Dedifferentiated amniotic fluid mesenchymal stem cell (primary cell): ENCODE data around the gene NECTIN3.

Source experiments
- DNase-seq: peaks from one replicate; pipeline ENCODE4 v3.0.0-alpha.2; 2016; ENCODE audit errors: extremely low spot score

Gene NECTIN3, protein sequence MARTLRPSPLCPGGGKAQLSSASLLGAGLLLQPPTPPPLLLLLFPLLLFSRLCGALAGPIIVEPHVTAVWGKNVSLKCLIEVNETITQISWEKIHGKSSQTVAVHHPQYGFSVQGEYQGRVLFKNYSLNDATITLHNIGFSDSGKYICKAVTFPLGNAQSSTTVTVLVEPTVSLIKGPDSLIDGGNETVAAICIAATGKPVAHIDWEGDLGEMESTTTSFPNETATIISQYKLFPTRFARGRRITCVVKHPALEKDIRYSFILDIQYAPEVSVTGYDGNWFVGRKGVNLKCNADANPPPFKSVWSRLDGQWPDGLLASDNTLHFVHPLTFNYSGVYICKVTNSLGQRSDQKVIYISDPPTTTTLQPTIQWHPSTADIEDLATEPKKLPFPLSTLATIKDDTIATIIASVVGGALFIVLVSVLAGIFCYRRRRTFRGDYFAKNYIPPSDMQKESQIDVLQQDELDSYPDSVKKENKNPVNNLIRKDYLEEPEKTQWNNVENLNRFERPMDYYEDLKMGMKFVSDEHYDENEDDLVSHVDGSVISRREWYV

DNA sequence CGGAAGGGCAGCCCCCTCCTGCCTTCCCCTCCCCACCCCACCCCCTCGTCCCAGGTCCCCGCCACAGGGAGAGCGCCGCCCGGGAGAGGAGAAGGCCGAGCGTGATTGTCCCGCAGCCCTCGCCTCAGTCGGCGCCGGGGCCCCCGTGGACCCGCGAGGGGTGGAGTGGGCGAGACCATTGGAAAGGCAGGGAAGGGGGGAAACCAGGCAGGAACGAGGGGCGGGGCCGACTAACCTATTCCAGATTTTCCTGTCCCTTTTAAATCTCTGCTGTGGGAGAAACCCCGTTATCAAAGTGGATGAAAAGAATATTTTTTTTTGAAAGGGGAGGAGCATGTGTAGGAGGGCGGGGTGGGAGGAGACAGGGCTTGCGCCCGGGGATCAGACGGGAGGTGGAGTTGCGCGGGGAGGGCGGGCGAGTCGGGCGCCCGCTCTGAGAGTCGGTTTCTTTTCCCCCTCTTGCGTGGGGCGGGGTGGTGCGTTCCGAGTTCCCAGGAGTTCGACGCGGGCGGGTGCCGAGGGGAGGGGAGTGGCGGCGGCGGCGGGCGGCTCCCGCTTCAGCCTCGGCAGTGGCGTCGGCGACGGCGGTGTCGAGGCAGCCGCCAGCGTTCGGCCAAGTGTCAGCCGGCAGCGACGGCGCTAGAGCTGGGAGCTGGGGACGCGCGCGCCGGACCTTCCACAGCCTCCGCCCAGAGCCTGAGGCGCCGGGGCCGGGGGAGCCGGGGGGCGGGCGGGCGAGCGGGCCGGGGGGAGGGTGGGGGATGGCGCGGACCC lies at the start of gene NECTIN3:
Gene NECTIN3, plus strand, starts transcription at position 560 of the 774 bp plus-strand sequence. Its CDS starts 202 bp downstream, at position 762.
- DNase-seq, result peak; percentile 98

DNA sequence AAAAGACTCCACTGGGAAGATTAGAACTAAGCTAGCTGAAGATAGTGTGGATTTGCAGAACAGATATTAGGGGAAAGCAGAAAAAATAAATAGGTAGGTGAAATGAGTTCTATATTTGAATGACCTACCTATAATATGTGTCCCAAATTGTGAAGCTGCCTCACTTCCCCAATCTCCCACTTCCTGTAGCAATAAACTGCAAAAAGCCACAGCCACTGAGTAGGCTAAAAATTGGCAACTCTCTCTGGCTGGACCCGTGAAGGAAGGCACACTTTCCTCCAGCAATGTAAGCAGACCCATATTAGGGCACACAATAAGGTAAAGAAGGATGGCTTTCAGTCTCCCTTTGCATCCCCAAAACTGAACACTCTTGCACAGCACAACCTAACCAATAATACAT lies 43.7 kb upstream of the NECTIN3 start:
- no peak for DNase-seq

DNA sequence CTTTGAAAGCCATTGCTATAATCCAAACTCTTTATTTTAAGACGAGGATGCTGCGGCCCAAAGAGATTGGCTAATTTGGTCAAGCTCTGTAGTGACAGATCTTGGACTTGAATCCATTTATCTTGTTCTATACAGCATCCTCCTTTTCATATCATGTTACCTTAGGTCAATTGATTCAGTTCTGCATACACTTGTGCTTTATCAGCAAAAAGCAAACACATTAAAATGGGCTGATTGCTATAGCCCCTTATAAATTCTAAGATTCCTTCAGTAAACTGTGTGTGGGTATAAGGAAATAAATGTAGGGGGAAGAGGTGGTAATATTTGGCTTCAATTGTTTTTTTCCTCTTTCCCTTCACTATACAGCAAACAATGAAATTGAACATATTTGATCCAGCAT lies 40.1 kb upstream of the NECTIN3 start:
- no peak for DNase-seq

DNA sequence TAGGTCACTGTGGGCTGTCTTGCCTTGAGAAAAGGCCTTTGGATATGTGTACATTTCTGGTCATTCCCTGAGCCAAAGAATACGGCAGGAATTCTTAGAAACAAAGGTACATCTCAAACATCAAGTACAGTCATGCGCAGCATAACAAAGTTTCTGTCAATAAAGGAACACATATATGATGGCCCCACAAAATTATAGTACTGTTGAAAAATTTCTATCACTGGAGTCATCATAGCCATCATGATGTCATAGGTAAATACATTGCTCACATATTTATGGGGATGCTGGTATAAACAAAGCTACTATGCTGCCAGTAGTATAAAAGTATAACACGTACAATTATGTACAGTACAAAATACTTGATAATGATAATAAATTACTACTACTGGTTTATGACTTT lies 38.9 kb upstream of the NECTIN3 start:
- no peak for DNase-seq

DNA sequence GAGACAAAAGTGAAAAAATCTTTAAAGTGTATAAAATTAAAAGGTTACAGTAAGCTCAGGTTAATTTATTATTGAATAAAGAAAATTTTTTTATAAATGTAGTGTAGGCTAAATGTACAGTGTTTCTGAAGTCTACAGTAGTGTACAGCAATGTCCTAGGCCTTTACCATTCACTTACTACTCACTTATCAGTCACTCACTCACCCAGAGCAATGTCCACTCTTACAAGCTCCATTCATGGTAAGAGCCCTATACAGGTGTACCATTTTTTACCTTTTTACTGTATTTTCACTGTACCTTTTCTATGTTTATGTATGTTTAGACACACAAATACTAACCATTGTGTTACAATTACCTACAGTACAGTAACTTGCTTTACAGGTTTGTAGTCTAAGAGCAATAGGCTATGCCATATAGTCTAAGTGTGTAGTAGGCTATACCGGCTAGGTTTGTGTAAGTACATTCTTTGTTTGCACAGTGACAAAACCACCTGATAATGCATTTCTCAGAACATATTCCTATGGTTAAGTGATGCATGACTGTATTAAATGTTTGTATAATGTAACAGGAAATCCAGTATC lies 38.1 kb upstream of the NECTIN3 start:
- DNase-seq, result no peak

DNA sequence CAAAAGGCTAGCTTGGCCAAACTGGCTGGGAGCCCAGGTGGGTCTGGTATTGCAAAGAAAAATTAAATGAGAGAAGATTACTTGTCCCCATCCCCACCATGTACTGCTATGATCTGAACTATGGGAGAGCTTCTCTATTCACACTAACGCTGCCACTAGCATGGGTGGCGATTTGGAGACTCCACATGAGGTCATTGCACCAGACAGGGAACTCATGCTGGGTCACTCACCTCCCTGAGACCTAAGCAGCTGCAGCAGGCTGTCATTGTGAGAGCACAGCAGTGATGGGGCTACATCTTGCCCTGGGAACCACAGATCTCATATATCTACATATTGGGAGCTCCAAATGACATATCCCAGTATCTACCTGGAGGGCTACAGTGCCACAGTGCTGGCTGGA lies 36.3 kb upstream of the NECTIN3 start:
- DNase-seq, result no peak

DNA sequence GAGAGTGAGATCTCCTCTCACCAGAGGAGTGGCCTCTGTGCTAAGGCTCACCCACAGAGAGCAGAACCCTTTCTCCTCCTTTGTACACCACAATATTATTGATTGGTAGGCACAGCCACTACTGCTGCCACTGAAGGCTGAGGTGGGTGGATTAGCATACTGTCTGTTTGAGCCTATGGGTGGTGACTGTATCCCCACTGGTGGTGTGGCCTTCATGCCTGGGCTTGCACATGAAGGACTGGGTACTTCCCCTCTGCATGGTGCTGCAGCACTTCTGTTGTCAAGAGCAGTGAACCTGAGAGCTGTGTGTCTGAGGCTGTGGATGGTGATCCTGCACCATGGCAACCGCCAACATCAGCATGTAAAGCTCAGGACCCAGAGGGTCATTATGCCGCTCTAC lies 35.7 kb upstream of the NECTIN3 start:
- no peak for DNase-seq

DNA sequence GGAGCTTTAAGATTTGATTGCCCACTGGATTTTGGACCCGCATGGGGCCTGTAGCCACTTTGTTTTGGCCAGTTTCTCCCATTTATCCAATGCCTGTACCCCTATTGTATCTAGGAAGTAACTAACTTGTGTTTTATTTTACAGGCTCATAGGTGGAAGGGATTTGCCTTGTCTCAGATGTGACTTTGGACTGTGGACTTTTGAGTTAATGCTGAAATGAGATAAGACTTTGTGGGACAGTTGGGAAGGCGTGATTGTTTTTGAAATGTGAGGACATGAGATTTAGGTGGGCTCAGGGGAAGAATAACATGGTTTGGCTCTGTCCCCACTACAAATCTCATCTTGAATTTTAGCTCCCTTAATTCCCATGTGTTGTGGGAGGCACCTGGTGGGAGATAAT lies 30.7 kb upstream of the NECTIN3 start:
- DNase-seq, result no peak

DNA sequence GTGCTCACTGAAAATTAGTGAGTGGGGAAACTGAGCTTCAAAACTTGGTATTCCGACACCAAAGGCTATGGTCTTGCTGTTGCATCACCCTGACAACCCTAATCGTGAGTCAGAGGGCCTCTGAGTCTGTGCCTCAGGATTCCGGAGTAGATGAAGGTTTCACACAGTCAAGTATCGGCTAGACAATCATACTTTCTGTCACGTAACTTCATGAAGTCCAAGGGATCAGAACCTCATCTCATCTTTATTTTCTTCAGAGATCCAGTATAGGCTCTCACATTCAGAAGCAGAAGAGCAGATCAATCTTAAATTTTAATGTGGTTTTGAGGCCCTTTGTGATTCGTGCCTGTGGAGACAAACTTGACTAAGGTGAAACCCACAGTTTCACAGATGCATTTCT lies 26.1 kb upstream of the NECTIN3 start:
- DNase-seq, result no peak

DNA sequence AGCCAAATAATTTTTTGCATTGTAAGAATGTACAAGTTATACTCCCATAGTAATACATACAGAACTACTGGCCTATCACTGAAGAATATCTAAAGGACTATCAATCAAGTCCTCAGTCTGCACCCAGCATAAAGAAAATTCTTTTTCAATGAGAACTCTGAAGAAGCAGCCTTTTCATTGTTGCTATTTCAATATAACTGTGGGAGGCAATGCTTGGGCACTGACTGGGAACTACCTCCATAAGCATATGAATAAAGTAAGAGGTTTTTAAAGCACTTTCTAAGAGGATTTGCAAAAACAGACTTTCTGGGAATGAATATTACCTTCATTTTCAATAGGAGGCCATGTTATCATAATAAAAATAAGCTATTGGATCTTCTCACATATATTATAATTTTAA lies 24.6 kb upstream of the NECTIN3 start:
- no peak for DNase-seq

DNA sequence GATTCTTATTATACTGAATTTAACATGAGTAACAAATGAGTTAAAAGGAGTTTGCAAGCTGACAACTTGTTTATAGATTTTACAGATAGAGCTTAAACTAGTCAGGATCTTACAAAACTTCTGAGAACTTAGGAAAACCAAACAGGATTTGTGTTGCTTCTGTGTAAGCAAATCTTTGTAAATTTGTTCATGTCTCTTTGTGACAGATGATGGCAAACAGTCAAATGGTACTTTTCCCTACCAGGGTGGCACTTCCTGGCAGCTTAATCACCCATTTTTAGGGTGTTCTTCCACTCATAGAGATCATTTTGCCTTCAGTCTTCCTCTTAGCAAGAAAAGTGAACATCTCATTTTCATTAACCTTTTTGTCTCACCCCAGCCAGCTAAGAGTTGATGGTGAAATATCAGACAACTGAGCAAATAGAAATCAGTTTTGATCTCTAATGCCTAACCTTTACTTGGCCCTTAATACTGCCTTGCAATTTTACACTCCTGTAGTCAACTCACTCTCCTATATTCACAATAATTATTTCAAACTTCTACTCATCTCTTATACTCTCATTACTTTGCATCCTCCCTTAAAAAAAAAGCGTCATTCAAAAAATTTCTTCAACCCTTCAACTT lies 23.7 kb upstream of the NECTIN3 start:
- DNase-seq, result no peak

DNA sequence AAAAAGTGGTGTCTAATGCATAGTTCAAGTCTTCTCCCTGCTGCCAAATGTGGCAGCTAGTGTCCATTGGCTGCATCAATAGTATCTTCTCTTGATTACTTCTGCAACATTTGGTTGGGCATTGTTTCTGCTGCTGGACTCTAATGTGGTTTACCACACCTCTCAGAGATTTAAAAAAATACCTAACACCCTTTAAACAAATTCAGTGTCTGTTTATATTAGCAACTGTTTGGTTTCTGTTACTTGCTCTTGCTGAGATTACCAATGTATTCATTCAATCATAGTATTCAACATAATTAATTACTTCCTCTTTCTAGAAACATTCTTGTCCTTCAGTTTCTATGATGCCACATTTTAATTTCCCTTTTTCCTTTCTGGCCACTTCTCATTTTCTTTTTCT lies 20.3 kb upstream of the NECTIN3 start:
- DNase-seq, result no peak

DNA sequence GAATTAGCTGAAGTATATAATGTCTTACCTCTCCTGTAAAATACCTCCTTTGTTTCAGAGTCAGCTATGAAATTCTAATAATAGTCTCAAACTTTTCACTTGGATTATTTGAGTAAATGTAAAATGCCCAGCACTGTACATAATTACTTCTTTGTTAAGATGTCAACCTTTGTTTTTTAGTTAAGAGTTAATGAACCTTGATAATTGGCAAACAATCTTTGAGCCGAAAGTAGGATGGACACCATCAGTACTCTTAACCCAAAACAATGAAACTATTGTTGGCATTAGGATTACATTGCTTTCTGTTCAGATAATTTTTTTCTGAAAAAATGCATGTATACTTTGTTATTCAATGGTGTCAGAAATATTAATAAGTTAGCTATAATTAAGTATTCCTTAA lies 3.0 kb upstream of the NECTIN3 start:
- no peak for DNase-seq

DNA sequence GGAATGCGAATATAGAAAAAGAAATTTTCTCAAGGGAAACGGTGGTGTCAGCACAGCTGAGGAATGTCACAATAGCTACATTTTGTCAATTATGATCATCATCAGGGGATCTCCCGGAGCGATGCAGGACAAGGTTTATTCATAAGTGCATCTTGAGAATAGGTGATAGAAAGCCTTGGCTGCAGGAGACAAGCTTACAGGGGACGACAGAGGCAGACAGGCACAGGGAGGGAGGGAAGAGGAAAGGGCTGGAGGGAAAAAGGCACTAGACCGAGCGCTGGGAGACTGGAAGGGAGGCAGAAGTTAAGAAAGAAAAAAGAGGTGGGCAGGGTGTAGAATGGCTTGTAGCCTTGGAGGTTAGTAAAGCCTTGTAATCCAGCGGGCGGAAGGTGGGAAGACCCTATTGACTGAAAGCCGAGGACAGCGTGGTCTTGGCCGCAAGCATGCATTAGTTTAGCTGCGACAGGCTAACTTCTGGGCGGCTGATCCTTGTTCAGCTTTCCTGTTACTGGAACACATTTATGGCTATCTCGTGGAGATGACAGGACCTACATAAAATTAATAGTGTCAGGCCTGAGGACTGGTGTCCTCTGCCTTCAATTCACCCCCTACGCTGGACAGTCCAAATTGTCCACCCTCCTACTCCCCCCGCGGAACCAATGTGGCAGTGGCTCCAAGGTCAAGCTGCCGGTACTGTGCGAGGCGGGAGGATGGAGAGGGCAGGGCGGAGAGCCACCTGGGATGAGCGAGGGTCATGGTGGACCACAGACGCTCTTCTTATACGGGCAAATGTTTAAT lies 1.4 kb upstream of the NECTIN3 start:
- no peak for DNase-seq

DNA sequence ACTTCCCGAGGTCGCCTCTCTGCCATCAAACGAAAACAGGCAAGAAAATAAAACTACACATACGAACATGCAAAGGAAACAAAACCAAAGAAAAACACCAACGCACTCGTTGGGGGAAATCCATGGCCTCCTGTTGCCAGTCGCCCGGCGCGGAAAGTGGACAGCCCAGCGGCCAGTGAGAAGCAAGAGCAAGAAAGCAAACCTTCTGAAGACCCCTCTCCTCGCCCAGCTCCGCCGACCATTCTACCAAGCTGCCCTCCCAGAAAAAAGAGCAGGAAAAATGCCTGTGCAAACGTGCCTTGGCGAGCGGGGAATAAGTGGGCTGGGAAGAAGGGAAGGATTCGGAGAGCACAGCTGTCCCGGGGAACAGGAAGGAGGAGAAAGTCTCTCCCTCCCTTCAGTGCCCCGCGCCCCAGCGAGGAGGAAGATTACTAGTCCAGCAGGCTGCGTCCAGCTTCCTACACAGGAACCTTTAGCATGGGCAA lies 802 bp upstream of the NECTIN3 start:
- no peak for DNase-seq

DNA sequence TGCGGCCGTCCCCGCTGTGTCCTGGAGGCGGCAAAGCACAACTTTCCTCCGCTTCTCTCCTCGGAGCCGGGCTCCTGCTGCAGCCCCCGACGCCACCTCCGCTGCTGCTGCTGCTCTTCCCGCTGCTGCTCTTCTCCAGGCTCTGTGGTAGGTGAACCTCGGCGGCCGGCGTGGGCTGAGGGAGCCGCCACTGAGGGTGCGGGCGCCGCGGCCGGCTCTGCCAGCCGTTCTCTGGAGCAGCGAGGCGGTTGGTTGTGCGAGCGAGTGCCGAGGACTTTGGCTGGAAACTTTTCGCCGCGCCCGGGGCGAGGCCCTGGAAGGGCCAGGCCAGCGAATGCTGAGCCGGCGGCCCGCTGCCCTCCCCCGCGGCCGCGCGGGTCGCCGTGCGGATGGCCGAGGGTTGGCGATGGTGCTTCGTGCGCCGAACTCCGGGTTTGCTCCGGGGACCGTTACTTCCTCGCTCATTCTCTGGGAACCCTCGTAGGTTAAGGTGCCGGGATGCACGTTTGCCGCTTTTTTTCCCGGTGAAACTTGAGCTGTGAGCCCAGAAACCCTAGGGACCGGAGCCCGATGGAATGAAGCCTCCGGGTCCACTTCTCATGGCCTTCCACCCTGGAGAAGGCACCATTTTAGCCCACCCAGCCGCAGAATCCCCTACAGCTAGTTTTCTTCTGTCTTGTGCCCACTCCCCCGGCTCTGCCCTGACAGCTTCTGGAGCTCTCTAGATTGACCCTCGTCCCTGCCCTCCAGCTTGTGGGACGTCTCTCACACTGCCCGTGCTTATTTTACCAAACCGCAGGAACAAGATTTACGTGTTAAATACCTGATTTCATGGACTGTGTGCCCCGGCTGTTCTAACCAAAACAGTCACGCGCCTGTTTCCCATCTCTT lies 660 bp downstream of the NECTIN3 start:
- no peak for DNase-seq

DNA sequence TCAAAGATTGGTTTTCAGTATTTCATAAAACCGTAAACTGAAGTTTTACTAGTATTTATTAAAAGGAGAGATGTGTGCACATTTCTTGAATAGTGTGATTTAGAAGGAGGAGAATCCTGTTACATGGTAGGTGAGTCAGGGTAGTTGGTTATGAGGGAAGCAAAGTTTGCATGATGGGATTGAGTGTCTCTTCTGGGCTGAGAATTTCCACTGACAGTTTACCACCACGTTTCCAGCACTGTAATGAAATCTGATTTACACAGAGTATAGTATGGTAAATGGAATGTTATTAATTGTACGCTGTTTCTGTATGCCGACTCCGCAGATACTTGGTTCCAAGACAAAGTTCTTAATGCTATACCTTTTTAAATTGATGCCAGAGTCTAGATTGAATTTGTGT lies 1.6 kb downstream of the NECTIN3 start:
- DNase-seq, result peak; percentile 42

DNA sequence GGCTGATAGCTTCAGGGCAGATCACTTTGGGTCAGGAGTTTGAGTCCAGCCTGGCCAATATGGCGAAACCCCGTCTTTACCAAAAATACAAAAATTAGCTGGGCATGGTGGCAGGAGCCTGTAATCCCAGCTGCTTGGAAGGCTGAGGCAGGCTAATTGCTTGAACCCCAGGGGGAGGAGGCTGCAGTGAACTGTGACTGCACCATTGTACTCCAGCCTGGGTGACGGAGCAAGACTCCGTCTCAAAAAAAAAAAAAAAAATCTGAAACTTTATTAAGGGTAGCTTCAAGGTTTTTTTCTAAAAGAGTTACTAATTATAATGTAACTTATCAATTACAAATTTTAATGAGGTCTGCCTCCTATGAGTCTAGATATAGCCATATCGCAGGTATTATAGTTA lies 5.1 kb downstream of the NECTIN3 start:
- no peak for DNase-seq

DNA sequence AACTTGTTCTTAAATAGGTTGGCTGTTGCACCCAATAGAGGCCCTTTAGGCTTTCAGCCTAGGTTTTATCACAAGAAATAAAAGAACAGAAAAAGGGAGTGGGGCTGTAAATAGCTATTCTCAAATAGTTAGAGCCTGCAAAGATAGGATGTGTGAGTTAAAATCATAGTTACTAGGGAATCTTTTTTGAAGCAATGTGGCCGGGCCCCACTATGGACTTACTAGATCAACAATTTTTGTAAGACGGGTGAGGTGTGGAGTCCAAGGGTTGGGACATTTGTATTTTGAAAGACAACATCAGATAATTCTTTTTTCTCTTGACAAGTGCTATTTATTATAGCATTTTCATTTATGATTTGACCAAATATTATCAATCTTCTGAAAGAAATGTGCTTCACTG lies 5.8 kb downstream of the NECTIN3 start:
- DNase-seq, result no peak

DNA sequence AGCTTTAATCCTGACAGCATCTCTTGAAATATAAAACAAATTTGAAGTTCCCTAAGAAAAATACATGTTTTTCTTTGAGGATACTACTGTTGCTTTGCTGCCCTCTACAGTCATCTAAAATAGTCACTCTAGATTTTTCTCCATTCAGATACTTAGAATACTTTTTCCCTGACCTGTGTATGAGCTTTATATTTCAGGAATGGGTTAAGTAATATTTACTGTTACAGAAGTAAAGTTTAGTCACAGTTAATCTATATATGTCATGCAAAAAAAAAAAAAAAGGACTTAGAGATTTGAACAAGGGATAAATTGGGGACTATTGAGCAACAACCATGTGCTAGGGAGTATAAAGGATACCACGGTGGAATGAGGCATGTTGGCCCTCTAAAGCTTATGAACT lies 8.8 kb downstream of the NECTIN3 start:
- DNase-seq, result peak; percentile 56
